ENCODE results near the gene ANXA8L1.
"Not testable (repeated sequence)": the region's sequence is repeated elsewhere in the genome, so short reads cannot be mapped to it uniquely, and the experiment has no call there.

Gene ANXA8L1, protein sequence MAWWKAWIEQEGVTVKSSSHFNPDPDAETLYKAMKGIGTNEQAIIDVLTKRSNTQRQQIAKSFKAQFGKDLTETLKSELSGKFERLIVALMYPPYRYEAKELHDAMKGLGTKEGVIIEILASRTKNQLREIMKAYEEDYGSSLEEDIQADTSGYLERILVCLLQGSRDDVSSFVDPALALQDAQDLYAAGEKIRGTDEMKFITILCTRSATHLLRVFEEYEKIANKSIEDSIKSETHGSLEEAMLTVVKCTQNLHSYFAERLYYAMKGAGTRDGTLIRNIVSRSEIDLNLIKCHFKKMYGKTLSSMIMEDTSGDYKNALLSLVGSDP

DNA sequence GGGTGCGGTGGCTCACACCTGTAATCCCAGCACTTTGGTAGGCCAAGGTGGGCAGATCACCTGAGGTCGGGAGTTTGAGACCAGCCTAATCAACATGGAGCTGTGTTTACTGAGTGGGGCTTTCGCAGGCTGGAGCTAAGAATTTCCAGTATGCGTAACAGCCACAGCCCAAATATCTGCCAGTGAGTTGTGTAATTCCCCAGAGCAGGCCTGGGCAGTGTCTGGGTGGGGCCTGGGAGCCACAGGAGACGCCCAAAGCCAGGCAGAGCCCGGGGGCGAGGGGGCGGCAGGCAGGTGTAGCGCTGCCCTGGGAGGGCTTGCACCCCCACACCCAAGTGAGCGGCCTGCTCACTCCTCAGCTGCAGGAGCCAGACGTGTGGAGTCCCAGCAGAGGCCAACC, at the start of gene ANXA8L1:
Gene ANXA8L1, plus strand, starts transcription at position 371 of the 400 bp plus-strand sequence. CDS start 76 bp downstream, outside the sequence.
- not testable (repeated sequence) for H3K4me3 ChIP-seq (ENCODE audit: low read depth, low read length)

DNA sequence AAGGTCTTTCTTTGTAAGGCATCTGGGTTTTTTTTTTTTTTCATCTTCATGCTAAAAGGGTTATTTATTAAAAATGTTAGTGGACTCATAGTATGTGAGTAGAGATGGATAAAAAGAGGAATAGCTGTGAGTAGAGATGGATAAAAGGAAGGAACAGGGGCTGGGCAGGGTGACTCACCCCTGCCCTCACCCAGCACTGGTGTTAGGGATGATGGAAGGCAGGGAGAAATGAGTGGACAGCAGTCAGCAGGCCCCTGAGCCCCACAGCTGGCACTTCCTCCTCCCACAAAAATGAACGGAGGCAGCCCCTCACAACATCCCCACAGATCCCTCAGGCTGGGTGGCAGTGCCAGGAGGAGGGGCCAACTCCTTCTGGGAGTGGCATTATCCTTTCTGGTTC, 49.5 kb upstream of the ANXA8L1 start:
- H3K4me3 ChIP-seq (ENCODE audit: low read depth, low read length): no peak overlapping the region

DNA sequence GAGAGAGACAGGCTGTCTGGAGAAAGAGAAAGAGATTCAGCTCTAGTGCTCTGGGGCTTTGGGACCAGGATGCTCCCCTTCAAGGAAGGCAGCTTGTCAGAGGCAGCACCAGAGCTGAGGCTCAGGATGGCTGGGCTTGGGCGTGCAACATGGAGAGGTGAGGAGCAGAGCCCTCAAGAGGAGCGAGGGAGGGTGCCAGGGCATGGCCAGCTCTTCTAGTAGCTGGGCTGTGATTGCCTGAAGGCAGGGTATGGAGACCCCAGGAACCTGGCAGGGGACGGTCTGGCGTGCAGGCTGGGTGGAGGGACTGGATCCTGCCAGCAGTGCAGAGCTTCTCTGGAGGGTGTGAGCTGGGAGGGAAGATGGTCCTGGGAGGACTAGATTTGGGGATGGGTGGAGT, 48.6 kb upstream of the ANXA8L1 start:
- no peak overlapping the region for H3K4me3 ChIP-seq (ENCODE audit: low read depth, low read length)

DNA sequence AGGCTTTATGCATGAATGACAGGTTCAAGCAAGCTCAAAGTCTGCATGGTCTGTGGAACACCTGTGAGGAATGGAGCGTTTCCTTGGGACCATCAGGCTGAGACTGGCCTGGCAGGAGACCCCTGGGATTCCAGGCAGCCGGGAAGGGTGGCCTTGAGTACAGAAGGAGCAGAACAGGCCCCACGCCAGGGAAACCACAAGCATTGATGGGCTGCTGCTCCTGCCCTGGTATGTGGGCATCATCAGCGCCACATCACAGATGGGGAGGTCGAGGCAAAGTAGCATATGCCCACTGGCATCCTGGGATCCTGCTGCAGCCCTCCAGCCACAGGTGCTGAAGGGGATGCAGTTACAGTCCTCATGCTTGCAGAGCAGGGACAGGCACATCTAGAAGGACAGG, 47.9 kb upstream of the ANXA8L1 start:
- H3K4me3 ChIP-seq (ENCODE audit: low read depth, low read length): no peak overlapping the region

DNA sequence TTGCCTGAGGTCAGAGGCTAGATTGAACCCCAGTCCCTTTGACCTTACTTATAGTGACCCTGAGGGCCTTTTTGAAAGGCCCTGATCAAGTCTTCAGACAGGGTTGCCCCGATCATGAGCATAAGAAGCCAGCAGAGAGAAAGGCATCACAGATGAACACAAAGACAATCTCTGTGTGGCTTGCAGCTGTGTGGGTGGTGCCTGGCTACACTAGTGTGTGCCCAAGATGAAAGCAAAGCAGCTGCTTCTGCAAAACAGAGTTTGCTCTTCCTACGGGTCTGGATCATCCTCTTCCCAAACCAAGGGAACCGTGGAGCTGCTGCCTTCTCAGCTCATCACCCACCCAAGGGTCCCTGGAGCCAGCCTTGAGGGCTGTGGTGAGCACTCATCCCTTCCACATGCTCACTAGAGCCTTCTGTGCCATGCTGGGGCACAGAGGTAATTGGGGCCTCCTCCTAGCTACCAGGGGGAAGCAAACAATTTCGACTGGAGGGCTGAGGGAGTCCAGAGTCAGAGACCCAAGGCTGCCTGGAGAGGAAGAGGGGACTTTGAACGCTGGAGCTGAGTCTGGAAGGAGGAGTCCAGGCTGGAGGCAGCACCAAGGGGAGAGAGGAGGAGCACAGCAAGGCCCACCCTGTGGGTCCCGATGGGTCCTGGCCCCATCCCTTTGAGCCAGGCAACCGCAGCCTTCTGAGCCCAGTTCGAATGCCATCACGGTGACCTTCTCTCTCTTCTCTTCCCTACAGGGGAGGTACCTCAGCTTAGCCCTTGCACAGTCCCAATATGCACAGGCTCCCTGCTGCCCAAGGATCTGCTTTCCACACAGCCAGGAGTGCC, 46.5 kb upstream of the ANXA8L1 start:
- no peak overlapping the region for H3K4me3 ChIP-seq (ENCODE audit: low read depth, low read length)

DNA sequence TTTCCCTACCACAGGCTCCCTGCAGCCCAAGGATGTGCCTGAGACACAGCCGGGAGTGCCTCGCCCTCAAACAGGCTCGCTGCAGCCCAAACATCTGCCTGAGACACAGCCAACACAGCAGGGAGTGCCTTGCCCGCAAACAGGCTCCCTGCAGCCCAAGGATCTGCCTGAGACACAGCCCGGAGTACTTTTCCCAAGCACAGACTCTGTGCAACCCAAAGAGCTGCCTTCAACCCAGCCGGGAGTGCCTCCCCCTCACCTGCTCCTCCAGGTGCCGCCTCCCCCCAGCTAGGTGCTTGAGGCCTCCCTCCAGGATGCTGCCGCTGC, 45.9 kb upstream of the ANXA8L1 start:
- H3K4me3 ChIP-seq (ENCODE audit: low read depth, low read length): no peak overlapping the region

DNA sequence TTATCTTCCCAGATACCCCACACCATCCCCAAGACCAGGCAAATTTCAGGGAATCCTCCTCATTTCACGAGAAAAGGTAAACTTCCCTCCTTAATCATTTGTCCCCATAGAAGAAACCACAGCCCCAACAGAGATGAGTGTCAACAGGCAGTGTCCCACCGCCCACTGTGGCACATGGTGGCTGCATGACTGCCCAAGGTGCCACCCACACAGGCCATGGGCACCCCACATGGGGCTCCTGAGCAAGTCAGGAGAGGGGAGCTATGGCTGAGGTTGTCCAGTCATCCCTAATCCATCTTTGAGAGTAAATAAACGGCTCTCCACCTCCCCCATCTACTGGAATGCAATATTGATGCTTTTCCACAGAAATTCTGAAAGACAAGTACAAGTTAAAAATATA, 44.7 kb upstream of the ANXA8L1 start:
- no peak overlapping the region for H3K4me3 ChIP-seq (ENCODE audit: low read depth, low read length)

DNA sequence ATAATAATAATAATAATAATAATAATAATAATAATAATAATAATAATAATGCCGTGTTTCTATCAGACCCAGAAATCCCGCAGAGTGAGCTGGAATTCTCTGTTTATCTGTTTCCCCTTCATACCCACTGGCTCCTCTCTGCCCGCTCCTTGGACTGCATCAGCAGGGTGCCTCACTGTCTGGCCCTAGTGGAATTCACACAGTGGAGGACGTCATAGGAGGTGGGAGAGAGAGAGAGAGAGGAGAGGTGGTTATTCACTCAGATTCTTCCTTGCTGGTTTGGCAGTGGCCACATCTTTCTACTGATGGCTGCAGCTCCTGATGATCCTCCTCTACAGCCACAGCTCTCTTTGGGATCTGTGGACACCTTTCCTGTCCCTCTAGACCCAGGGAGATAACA, 10.1 kb upstream of the ANXA8L1 start:
- not testable (repeated sequence) for H3K4me3 ChIP-seq (ENCODE audit: low read depth, low read length)

DNA sequence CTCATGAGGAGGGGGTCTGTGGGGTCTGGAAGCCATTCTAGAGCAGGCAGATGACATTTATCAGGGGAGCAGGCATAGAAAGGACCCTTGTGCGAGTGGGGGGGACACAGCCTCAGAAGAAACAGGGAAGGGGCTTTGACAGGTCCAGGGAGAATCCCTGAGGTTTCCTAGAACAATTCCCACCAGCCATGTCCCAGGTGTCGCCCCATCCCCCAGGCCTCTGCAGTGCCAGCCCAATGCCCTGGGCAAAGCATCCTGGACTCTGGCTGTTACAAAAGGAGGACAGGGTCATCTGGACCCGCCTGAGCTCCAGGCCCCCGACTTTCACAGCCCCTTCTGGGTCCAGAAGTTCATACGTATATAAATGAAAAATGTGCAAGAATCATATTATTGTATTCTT, 8.4 kb upstream of the ANXA8L1 start:
- not testable (repeated sequence) for H3K4me3 ChIP-seq (ENCODE audit: low read depth, low read length)

DNA sequence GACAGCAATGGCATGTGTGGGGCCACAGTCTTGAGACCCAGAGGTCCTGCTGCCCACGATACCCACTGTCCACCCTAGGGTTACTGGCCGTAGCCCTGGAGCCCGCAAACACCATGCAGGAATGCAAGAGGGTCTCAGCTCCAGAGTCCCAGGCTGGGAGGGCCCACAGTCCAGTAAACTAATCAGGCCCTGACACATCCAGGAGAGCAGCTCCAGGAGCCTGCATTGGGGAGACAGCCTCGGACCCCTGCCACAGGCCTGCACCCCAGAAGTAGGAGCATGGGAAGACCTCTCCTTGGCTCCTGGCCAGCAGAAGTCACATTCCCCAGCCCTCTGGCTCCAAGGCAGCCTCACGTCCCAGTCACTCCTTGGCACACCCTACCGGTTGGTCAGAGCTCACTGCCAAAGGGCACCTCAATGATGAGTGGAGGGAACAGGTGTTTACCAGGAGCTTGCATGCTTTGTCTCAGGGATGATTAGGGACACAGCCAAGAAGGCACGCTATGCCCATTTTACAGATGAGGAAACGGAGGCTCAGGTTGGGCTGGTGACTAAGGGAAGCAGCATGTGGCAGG, 7.8 kb upstream of the ANXA8L1 start:
- not testable (repeated sequence) for H3K4me3 ChIP-seq (ENCODE audit: low read depth, low read length)

DNA sequence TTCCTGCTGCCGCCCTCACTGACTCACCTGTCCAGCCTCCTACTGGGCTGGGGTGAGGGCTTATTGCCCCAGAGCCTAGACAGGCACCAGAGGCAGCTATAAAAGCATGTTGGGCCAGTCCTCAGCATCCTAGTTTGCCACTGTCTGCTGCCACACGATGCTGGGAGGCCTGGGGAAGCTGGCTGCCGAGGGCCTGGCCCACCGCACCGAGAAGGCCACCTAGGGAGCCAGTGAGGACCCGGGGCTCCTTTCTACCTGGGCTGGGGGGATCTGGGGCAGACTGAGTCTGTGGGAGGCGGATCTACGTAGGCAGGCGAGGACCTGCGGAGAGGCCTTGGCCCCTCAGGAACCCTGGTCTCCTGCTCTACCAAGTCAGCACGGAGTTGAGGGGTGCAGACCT, 6.6 kb upstream of the ANXA8L1 start:
- H3K4me3 ChIP-seq (ENCODE audit: low read depth, low read length): not testable (repeated sequence)

DNA sequence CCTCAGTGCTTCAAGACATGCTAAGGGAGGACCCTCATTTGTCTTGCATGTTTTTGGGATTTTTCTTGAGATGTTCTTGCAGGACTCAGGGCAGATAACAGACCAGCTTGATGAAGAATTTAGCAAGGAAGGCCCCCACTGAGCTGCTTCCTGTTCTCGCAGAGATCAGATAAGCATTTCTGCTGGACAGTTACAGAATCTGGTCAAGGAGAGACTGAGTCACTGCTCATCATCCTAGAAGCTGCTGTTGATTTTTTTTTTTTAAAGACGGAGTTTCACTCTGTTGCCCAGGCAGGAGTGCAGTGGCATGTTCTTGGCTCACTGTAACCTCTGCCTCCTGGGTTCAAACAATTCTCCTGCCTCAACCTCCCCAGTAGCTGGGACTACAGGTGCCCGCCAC, 1.2 kb upstream of the ANXA8L1 start:
- not testable (repeated sequence) for H3K4me3 ChIP-seq (ENCODE audit: low read depth, low read length)

DNA sequence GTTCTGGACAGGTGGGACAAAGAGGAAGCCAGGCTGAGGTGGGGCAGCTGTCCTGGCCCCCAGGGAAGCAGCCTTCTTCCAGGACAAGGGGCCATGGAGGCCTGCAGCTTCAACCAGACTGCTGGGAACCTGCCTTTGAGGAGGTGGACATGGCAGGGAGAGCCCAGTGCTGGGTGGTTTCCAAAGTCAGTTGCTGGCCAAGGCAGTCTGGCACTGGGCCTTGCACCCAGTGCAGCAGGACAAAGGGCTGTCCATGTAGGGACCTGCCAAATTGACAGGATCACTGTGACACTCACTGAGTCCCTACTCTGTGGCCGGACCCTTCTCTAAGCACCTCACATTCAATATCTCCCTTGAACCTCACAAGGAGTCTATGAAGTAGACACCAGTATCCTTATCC, 1.4 kb downstream of the ANXA8L1 start:
- not testable (repeated sequence) for H3K4me3 ChIP-seq (ENCODE audit: low read depth, low read length)

DNA sequence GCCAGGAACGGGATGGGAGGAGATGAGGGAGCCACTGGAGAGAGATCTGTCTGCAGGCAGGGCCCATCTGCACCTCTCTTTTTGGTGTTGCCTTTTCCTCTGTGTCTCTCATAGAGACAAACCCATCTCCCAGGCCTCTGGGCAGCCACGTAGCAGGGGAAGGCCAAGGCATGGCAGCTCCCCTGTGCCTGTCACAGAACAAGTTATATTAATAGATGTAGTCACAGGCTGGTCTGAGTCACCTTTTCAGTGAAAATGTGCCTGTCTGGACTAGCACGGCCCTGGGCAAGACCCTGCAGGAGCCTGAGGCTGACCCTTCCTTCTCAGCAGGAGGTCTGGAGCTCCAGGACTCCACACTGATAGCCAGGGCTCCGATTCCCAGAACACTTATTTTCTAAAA, 2.1 kb downstream of the ANXA8L1 start:
- H3K4me3 ChIP-seq (ENCODE audit: low read depth, low read length): not testable (repeated sequence)

DNA sequence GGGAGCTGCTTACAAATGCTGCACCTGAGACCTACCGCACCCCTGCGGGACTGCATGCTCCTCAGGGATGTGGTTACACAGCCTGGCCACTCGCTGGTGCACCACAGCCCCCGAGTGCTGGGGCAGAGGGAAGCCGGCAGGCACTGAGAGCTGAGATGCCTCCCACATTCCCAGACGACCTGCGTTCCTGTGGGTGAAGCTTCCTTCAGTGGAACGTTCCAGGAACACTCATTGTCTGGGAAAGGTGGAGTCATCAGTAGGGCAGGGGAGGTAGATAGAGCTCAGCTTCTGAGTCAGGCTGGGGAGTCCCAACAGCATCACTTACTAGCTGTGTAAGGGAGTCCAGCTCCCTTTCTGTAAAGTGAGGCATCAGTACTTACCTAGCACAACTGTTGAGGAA, 2.5 kb downstream of the ANXA8L1 start:
- H3K4me3 ChIP-seq (ENCODE audit: low read depth, low read length): not testable (repeated sequence)

DNA sequence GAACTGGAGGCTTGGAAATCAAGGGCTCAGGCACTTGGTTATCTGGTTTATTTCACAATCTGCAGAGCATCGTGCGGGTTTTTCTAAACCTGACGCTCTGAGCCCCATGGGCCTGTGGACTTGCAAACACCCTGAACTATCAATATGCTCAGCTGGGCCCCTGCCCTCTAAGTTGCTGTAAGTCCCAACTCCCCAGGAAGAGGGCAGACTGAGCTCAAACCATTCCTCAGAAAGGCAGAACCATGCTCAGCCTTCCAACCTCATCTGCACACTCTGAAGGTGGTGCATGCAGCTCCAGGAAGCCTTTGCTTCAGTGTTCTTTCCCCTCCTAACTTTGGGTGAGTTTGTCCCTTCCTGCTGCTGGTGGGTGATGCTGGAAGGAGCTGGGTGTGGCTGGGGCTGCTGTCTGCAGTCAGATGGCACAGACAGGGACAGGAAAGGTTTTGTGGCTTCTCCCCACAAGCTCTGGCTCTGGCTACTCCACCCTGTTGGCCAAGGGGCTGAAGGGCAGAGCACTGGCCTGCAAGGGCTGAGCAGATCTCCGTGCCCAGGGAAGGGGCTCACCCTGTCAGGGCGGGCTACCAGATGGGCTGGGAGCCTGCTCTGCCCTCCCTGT, 3.8 kb downstream of the ANXA8L1 start:
- not testable (repeated sequence) for H3K4me3 ChIP-seq (ENCODE audit: low read depth, low read length)

DNA sequence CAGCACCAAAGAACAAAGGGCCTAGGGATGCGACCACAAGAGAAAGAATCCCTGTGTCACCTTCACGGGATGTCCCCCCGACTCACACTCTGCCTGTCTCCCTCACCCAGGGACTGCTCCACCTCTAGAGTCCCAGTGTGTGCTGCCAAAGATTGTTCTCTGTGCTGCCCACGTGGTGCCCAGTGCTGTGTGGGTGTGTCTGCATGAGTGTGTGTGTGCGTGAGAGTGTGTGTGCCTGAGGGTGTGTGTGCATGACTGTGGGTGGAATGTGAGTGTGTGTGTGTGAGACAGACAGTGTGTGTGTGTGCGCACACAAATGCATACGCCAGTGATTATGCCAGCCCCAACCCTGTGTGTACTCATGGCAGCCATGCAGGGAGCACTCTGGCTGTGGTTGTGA, 10.3 kb downstream of the ANXA8L1 start:
- H3K4me3 ChIP-seq (ENCODE audit: low read depth, low read length): not testable (repeated sequence)

DNA sequence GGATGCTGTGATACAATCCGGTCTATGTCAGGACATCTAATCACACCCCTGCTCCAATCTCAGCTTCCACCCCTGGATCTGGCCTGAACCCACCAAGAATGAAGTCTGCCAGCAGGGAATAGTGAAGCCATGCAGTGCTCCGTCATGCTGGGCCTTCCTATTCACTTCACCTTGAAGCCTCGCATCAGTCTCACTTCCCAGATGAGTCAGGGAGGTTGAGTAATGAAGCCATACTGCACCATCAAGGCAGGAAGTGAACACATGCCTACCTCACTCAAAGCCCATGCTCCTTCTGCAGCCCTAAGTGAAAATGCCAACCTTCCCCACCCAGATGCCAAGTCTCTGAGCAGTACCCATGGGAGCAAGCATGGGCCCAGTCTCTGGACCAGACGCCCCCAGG, 11.1 kb downstream of the ANXA8L1 start:
- not testable (repeated sequence) for H3K4me3 ChIP-seq (ENCODE audit: low read depth, low read length)

DNA sequence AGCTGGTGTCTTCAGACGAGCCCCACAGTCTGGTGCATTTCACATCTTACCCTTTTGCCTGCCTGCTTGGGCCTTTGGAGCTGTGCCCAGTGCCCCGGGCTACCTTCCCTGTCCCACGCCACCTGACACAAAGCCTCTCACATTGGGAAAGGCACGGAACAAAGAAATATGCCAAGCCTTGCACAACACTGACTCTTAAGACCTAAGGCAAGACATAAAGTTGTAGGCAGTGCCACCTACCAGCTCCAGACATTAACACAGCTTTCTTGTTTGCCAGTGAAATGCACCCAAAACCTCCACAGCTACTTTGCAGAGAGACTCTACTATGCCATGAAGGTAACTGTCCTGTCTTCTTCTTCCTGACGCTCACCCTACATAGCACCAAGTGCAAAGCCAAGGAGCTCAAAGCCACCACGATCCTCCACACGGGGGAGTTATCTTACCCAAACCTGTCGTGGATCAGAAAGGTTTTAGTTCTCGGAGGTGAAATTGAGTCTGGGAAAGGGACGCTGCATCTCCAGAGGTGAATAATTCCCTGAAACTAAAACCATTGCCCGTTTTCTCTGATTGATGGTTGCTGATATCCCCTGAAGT, 11.8 kb downstream of the ANXA8L1 start:
- not testable (repeated sequence) for H3K4me3 ChIP-seq (ENCODE audit: low read depth, low read length)

DNA sequence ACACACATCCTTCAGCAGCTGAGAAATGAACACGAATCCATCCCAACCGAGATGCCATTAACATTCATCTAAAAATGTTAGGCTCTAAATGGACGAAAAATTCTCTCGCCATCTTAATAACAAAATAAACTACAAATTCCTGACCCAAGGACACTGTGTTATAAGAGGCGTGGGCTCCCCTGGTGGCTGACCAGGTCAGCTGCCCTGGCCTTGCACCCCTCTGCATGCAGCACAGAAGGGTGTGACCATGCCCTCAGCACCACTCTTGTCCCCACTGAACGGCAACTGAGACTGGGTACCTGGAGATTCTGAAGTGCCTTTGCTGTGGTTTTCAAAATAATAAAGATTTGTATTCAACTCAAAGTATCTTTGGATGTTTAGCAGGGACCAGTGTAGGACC, 15.8 kb downstream of the ANXA8L1 start:
- not testable (repeated sequence) for H3K4me3 ChIP-seq (ENCODE audit: low read depth, low read length)

Data from iPS-11a (cell line).